Fibroblast of lung (primary cell): ENCODE data around the gene CLDN12. TPM values are rescaled to one million over a fixed set of nuclear protein-coding genes. Genes with fewer than 3 reads are reported as not detected.

ENCODE experiments used
- DNase-seq, 2 donors: peaks; one replicate each; pipeline versions ENCODE4 v3.0.0 to v3.0.0-alpha.2; 2010; ENCODE audit warnings: low read depth in 2 of 2
- H2AFZ ChIP-seq: 2 replicates; pipeline ENCODE4 v1.5.1; 2012; ENCODE audit warnings: low read length, control low read depth, inconsistent platforms
- H3K27ac ChIP-seq: 2 replicates; pipeline ENCODE4 v1.5.1; 2011; ENCODE audit warnings: low read length, control low read depth; ENCODE audit not compliant: insufficient read depth
- H3K27me3 ChIP-seq: 2 replicates; pipeline ENCODE4 v1.5.1; 2011; ENCODE audit warnings: mild to moderate bottlenecking, low read length; ENCODE audit not compliant: control insufficient read depth, insufficient read depth
- H3K36me3 ChIP-seq: 2 replicates; pipeline ENCODE4 v1.5.1; 2011; ENCODE audit warnings: low read length; ENCODE audit not compliant: control insufficient read depth, insufficient read depth
- H3K4me1 ChIP-seq: 2 replicates; pipeline ENCODE4 v1.5.1; 2011; ENCODE audit warnings: low read length; ENCODE audit not compliant: control insufficient read depth, insufficient read depth; ENCODE audit errors: extremely low read depth
- H3K4me2 ChIP-seq: 2 replicates; pipeline ENCODE4 v1.5.1; 2011; ENCODE audit warnings: low read length, control low read depth; ENCODE audit not compliant: insufficient read depth; ENCODE audit errors: extremely low read depth
- H3K4me3 ChIP-seq, 4 experiments: fragments of 200-600 bp in 1 of 4; sonication (generic) in 1 of 4; replicated peaks in 1 of 4; 2 replicates each; pipeline ENCODE4 v1.5.1; 2011 to 2016; ENCODE audit warnings: low read length in 4 of 4, low read depth in 3 of 4, mild to moderate bottlenecking in 3 of 4, control low read depth in 2 of 4, inconsistent platforms in 1 of 4, mixed read lengths in 1 of 4; ENCODE audit not compliant: insufficient read depth in 1 of 4; ENCODE audit errors: control extremely low read depth in 1 of 4
- H3K79me2 ChIP-seq: 2 replicates; pipeline ENCODE4 v1.5.1; 2012; ENCODE audit warnings: mild to moderate bottlenecking, low read length, inconsistent platforms; ENCODE audit not compliant: control insufficient read depth, insufficient read depth
- H3K9ac ChIP-seq: 2 replicates; pipeline ENCODE4 v1.5.1; 2011; ENCODE audit warnings: mild to moderate bottlenecking, low read length, control low read depth; ENCODE audit not compliant: insufficient read depth
- H3K9me3 ChIP-seq: 2 replicates; pipeline ENCODE4 v1.5.1; 2012; ENCODE audit warnings: low read depth, low read length; ENCODE audit not compliant: control insufficient read depth, insufficient read depth
- H4K20me1 ChIP-seq: 2 replicates; pipeline ENCODE4 v1.5.1; 2011; ENCODE audit warnings: low read length; ENCODE audit not compliant: control insufficient read depth, insufficient read depth; ENCODE audit errors: extremely low read depth
- EZH2 ChIP-seq: IDR thresholded peaks from 2 replicates; pipeline ENCODE4 v1.5.1; 2012; ENCODE audit warnings: low read length, control low read depth, mild to moderate bottlenecking; ENCODE audit errors: missing control alignments
- polyA plus RNA-seq, 2 donors: library from polyadenylated mRNA; depleted of rRNA in 1 of 2; stranded (reverse) in 1 of 2; unstranded in 1 of 2; fragments of >200 nt; gene quantifications; 2 replicates each; pipeline ENCODE4 v1.2.1, GENCODE V29; 2011 to 2012; ENCODE audit warnings: missing spikeins in 1 of 2
- total RNA-seq: library from RNA; depleted of rRNA; stranded (reverse); fragments of >200 nt; gene quantifications from 2 replicates; pipeline ENCODE4 v1.2.1, GENCODE V29; 2014
- TF ChIP-seq, protein P1 (sequence below), 2 donors: IDR thresholded peaks in 1 of 2; conservative IDR thresholded peaks in 1 of 2; 1 replicate in 1 of 2; 2 replicates in 1 of 2; pipeline ENCODE4 v1.5.1; 2011 to 2012; ENCODE audit warnings: low read length in 2 of 2, control low read depth in 1 of 2, inconsistent platforms in 1 of 2, low read depth in 1 of 2, mild to moderate bottlenecking in 1 of 2

The CLDN12 gene
- total and polyA plus RNA-seq, 2 donors (not counting 1 experiment from before 2014, with no cell fraction given): 41.8 to 44.8 TPM

DNA sequence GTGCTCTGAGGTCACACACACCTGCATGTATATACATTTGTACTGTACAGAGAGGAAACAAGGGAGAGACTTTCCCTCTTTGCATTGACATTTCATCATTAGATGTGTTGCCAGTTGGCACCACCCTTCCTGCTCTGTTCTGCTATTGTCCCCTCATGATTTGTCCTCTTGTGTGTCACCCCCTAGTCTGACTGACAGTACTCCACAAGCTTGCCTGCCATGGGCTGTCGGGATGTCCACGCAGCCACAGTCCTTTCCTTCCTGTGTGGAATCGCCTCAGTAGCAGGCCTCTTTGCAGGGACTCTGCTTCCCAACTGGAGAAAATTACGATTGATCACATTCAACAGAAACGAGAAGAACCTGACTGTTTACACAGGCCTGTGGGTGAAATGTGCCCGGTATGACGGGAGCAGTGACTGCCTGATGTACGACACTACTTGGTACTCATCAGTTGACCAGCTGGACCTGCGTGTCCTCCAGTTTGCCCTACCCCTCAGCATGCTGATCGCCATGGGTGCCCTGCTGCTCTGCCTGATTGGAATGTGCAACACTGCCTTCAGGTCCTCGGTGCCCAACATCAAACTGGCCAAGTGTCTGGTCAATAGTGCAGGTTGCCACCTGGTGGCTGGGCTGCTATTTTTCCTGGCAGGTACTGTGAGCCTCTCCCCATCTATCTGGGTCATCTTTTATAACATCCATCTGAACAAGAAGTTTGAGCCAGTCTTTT is 9.4 kb downstream of the CLDN12 start:
- no peak overlapping the region for H3K27ac ChIP-seq
- H3K4me2 ChIP-seq: no peak overlapping the region
- DNase-seq: peak in 1 of 2 donors; percentile 7
- no peak overlapping the region for H3K4me3 ChIP-seq
- no peaks in the 10 kb centered on the region for H3K4me1 ChIP-seq
- no peaks in the 10 kb centered on the region for H3K27me3 ChIP-seq
- peaks cover 9% of the 10 kb centered on the region for H3K36me3 ChIP-seq
- H4K20me1 ChIP-seq: no peaks in the 10 kb centered on the region
- peaks cover 27% of the 10 kb centered on the region for H3K79me2 ChIP-seq
- no peak for TF ChIP-seq EZH2
- TF ChIP-seq, protein P1, sequence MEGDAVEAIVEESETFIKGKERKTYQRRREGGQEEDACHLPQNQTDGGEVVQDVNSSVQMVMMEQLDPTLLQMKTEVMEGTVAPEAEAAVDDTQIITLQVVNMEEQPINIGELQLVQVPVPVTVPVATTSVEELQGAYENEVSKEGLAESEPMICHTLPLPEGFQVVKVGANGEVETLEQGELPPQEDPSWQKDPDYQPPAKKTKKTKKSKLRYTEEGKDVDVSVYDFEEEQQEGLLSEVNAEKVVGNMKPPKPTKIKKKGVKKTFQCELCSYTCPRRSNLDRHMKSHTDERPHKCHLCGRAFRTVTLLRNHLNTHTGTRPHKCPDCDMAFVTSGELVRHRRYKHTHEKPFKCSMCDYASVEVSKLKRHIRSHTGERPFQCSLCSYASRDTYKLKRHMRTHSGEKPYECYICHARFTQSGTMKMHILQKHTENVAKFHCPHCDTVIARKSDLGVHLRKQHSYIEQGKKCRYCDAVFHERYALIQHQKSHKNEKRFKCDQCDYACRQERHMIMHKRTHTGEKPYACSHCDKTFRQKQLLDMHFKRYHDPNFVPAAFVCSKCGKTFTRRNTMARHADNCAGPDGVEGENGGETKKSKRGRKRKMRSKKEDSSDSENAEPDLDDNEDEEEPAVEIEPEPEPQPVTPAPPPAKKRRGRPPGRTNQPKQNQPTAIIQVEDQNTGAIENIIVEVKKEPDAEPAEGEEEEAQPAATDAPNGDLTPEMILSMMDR (conservative IDR thresholded peaks at IDR 0.05 in 1 of 2, IDR thresholded peaks at IDR 0.05 in 1 of 2; ENCODE audit: low read depth in 1 of 2, low read length in 2 of 2): peak in 1 of 2 donors; percentile 26
- no peak overlapping the region for H2AFZ ChIP-seq
- H3K9ac ChIP-seq: no peak overlapping the region
- H3K9me3 ChIP-seq: no peaks in the 10 kb centered on the region

DNA sequence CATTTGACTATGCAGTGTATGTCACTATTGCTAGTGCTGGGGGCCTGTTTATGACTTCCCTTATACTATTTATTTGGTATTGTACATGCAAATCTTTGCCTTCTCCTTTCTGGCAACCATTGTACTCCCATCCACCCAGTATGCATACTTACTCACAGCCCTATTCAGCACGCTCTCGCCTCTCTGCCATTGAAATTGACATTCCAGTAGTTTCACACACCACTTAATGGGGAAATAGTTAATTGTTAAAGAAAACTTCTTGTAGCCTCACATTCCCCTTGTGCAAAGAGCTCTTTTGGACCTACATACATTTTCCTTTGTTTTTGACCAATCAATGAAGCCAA is 9.9 kb downstream of the CLDN12 start:
- Histone ChIP-seq H4K20me1 (no peaks in the 10 kb centered on the region), H3K79me2 (peaks cover 23% of the 10 kb centered on the region), H2AFZ (no peak overlapping the region), H3K4me3 (no peak overlapping the region), H3K9me3 (no peaks in the 10 kb centered on the region), H3K27ac (no peak overlapping the region), H3K36me3 (peaks cover 9% of the 10 kb centered on the region), H3K4me1 (no peaks in the 10 kb centered on the region), H3K9ac (no peak overlapping the region), H3K27me3 (no peaks in the 10 kb centered on the region), H3K4me2 (no peak overlapping the region)
- TF ChIP-seq, protein P1 (conservative IDR thresholded peaks at IDR 0.05 in 1 of 2, IDR thresholded peaks at IDR 0.05 in 1 of 2; ENCODE audit: low read depth in 1 of 2, low read length in 2 of 2): no peak
- no peak for TF ChIP-seq EZH2
- no peak for DNase-seq

DNA sequence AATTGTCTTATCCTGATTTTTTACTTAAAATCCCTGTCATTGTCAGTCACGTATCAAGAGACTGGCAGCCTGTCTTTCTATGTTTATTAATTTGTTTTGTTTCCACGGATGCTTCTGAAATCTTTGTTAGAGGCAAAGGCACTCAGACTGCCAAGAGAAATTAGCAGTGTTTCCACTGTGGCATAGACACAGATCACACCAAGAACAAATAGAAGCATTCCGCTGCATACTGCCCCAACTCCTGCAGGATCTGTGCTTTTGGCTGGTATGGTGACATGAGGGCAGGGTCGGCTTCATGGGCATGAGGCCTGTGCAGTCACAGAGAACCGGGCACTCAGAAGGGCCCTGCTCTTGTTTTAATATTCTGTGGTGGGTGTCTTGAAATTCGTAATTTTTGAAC is 18.4 kb downstream of the CLDN12 start:
- Histone ChIP-seq H3K27ac (no peak overlapping the region), H3K79me2 (no peaks in the 10 kb centered on the region), H3K9me3 (no peaks in the 10 kb centered on the region), H3K9ac (no peak overlapping the region), H3K36me3 (no peaks in the 10 kb centered on the region), H3K27me3 (no peaks in the 10 kb centered on the region), H3K4me2 (no peak overlapping the region), H2AFZ (no peak overlapping the region), H3K4me3 (no peak overlapping the region), H3K4me1 (no peaks in the 10 kb centered on the region), H4K20me1 (no peaks in the 10 kb centered on the region)
- DNase-seq: no peak
- TF ChIP-seq, protein P1 (conservative IDR thresholded peaks at IDR 0.05 in 1 of 2, IDR thresholded peaks at IDR 0.05 in 1 of 2; ENCODE audit: low read depth in 1 of 2, low read length in 2 of 2): no peak
- no peak for TF ChIP-seq EZH2
